ENCODE data around the gene P3H2.

Gene P3H2

DNA sequence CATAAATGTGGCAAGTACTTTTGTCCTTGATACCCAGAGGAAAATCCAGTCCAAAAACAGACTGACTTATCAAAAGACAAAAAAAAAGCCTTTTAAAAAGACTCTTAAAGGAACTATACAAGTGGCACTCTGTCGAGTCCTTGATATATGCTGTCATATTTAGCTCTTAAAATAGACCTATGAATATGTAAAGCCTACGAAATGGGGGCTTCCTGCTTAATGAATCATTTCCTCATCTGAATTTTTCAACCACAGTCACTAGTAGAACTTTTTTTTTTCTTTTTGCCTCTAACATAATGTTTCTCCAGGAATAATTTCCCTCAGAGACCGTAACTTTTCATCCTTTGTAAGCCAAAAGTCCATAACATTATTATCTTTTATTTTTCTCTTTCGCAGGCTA is 95.8 kb downstream of the P3H2 start:
- intact Hi-C loops (cut with DNase I): no loop called here
- DNase-seq: no peak

DNA sequence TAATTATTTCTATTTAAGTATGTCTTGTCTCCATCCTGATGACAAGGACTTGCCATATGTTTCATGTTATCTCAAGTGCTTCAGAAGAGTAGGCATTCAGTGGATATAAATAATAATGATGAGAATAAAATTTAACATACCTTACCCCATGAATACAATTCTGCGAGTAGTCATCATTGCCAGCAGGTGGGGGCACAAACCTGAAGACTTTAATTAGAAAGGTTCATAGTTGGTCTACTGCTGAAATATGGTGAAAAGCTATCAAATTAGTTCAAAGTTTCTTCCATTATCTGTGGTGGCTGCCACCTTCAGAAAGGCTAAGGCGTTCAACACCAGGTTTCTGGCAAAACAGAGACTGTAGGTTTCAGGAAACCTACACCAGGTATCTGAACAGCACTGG is 100.9 kb downstream of the P3H2 start:
- DNase-seq: no peak
- intact Hi-C loops (cut with DNase I): loop anchor here (5.0 kb wide), 1 partner anchor 182 kb away; no protein-coding TSS in a partner anchor

DNA sequence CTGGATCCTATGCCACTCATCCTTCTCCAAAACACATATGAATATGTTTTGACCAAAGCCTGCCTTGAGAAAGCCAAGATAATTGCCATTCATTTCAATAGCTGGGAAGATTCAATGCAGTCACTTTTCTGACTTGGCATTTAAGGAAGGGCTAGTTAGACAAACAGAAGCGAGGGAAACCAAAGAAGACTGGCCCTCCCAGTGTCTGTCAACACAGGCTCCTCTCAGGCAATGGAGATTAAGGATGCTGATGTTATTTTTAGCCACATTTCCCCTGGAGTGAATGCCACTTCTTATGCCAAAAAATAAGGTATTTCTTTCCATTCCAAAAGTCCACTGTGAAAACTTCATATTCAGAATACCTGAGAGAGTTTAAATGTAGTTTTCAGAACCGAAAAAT is 101.7 kb downstream of the P3H2 start:
- intact Hi-C loops (cut with DNase I): loop anchor here (5.0 kb wide), 1 partner anchor 183 kb away; no protein-coding TSS in a partner anchor

DNA sequence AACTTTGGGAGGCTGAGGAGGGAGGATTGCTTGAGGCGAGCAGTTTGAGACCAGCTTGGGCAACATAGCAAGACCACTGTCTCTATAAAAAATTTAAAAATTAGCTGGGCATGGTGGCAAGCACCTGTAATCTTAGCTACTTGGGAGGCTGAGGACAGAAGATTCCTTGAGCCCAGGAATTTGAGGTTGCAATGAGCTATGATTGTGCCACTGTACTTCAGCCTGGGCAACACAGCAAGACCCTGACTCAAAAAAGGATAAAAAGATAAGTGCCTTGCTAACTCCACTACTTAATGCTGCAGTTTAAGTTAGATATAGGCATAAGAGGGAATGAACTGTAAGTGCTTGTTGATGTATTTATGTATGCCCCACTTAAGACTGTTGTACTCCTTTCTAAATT is 102.2 kb downstream of the P3H2 start:
- intact Hi-C loops (cut with DNase I): loop anchor here (5.0 kb wide), 1 partner anchor 184 kb away; no protein-coding TSS in a partner anchor
- DNase-seq: no peak

More for the DNA sequence above, 101.7 kb downstream of the P3H2 start:
- DNase-seq: no peak

DNA sequence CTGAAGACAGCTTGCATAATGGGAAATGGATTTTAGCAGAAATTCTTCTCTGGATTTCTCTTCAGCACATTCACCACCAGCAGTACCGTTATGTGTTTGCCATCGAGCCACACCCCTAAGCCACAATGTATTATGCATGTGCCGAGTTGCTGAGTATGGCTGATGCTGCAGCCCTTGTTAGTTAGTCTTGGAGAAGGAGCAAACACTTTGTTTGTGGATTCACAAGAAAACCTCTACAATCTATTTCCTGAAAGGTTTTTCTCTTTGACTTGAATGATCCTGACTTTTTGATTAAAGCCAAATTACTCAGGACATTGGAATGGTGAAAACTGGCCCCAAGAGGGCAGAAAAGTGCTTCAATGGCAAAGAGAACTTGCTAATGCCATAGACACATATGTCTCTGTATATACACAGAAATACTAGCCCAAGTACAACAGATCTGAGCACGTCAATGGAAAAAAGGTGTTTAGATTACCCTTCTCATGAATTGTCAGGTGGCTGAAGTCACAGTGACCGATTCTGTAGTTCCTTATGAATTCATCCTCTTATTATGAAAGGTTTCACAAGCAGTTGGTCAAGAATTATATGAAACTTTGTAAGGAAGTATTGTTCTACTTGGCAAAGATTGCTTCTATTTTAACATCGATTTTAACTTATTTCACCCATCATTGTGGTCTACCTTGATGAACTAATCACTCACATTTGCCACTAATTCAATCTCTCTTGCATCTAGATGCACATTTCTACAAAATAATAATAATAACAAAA is 103.0 kb downstream of the P3H2 start:
- DNase-seq: peak in 3 of 10 donors; percentile 16 to 46 (median 22)
- intact Hi-C loops (cut with DNase I): loop anchor here (5.0 kb wide), 1 partner anchor 185 kb away; no protein-coding TSS in a partner anchor

DNA sequence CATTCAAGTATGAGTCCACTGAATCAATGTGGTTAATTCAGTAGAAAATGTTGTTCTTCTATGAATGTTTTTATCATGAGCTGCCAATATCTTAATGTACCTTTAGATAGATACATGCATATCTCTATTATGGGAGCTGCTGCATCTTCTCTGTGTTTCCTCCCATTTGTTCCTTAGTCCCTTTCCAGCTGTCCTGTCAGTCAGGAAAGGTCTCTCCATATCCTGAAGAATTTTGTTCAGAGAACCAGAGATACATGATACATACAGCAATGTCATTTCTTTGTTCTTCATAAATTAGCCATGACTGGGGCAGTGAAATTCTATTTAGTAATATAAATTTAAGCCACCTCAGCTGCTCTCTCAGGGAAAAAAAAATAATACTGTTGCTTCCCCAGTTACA is 103.7 kb downstream of the P3H2 start:
- intact Hi-C loops (cut with DNase I): loop anchor here (5.0 kb wide), 1 partner anchor 185 kb away; no protein-coding TSS in a partner anchor
- DNase-seq: no peak

DNA sequence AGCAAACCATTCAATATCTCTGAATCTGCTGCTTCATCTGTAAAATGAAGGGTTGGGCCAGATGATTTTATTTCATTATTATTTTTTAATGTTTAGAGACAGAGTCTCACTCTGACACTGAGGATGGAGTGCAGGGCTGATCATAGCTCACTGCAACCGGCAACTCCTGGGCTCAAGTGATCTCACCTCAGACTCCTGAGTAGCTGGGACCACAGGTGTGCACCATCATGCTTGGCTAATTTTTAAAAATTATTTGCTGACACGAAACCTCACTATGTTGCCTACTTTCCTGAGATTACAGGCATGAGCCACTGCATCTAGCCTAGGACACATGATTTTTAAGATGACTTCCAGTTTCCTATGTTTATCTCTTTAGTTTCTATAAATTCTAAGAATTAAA is 105.8 kb downstream of the P3H2 start:
- intact Hi-C loops (cut with DNase I): loop anchor here (5.0 kb wide), 1 partner anchor 187 kb away; no protein-coding TSS in a partner anchor
- no peak for DNase-seq

DNA sequence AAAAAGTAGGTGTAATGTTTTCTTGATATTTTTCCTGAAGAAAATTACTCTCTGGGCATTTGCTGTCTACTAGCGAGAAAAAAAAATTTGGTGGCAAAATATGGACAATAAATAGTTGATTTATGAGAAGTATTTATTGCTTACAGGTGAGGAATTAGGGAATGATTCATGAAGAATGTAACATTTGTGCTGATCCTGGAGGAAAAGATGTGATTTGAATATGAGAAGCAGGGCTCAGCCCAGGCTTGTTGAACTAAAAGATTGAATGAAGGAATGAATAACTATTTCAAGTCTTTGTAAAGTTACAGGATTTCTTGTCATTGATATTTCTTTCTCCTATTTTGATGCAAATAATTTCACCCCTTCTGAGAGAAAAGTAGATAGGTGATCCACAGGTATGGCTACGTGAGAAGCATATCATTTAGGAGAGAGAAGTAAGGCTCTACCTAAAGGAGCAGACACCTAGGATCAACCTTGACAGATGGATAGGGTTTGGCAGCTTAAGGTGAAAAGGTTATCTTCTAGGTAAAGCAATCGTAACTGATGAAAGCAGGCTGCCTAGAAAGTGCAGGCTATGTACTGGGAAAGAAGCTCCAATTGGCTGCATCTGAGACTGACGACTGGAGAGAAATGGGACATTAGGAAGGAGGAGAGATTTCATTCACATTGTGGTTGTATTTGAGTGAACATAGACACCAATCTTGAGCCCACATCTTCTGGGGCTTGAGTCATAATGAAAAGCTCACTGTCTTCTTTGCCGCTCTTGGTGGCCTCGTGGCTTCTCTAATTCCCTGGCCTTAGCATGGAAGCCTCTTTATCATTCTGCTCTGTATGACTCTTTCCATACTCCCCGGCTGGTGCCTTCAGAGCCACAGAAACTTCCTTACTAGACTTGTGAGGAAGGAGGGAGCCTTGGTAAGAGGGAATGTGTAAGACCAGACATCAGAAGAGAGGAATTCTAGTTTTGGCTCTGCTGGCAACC is 106.5 kb downstream of the P3H2 start:
- DNase-seq: no peak
- intact Hi-C loops (cut with DNase I): no loop called here

DNA sequence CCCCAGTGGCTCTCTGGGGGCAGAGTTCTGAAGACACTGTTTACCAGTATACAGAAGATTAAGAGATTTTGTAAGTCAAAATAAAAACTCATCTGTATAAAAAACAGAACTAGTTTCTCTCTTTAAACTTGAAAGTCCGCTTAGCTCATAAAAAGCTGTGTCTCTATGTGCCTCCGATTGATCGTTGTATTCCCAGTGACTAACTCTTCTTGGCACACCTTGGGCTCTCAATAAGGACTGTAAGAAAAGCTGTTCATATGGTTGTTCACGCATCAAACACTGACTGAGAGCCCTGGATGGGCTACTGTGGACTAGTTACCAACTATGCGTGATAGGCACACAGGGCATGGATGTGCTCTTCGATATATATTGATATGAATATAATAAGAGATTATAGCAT is 107.9 kb downstream of the P3H2 start:
- DNase-seq: no peak
- intact Hi-C loops (cut with DNase I): no loop called here

DNA sequence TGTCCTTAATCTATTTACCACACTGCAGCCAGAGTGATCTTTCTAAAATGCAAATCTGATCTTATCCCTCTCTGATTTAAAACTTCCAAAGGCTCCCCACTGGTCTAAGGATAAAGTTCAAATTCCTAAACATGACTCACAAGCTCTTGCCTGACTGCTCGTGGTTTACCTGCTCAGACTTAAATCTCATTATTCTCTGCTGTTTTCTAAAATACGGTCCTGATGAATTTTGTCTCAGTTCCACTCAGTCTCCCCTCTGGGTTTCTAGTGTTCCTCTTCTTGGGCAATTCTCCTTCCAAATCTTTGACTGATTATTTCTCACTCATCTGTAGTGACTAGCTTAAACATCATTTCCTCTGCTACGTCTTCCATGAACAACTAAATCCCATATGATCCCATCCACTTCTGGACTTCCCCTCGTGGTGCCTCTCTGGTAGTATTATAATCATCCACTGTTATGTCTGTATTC is 108.3 kb downstream of the P3H2 start:
- intact Hi-C loops (cut with DNase I): no loop called here
- DNase-seq: no peak

DNA sequence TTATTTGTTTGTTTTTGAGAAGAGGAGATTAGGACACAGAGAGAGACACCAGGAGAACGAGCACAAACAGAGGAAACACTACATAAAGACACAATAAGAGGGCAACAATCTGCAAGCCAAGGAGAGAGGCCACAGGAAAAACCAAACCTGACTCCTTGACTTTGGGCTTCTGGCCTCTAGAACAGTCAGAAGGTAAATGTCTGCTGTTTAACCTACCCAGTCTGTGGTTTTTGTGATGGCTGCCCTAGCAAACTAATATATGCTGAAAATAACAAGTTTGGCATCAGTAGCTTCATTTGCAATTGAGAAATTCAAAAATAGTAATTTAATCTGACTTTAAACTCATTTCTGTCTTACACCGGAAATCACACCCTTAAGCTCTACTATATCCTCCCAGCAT is 110.2 kb downstream of the P3H2 start:
- no peak for DNase-seq
- intact Hi-C loops (cut with DNase I): no loop called here

DNA sequence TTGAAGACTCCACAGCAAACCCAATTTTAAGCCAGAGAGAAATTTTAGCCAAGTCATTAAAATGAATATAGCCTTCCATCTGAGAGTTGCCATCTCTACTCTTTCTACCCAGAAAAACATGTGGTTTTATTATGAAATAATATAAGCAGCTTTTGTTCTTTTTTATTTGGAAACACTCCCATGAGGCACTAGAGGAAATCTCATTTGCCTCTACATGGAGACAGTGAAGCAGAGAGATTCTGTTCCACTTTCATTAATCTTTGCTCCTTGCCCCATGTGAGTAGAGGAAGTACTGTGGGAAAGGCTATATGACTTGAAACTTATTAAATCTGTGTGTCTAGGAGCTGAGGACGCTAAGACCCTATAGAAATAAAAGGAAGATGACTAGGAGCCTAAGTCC is 111.1 kb downstream of the P3H2 start:
- DNase-seq: no peak
- intact Hi-C loops (cut with DNase I): no loop called here

DNA sequence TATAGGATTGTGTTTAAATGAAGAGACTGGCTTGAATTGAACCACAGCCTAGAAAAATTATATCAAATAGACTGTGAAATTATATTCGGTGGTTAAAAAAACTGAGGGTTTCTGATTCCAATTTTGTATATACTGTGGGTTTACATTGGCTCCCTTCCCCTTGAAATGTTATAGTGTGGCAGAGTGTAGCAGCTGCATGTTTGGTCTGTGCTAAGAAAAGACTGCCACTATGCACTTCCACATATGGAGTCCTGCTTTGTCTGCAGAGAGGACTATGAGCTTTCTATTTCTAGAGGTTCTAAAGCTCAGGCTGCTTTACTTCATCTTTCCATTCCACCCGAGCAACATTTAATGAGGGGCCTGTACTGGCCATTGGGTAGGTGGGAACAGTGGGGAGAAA is 112.3 kb downstream of the P3H2 start:
- no peak for DNase-seq

DNA sequence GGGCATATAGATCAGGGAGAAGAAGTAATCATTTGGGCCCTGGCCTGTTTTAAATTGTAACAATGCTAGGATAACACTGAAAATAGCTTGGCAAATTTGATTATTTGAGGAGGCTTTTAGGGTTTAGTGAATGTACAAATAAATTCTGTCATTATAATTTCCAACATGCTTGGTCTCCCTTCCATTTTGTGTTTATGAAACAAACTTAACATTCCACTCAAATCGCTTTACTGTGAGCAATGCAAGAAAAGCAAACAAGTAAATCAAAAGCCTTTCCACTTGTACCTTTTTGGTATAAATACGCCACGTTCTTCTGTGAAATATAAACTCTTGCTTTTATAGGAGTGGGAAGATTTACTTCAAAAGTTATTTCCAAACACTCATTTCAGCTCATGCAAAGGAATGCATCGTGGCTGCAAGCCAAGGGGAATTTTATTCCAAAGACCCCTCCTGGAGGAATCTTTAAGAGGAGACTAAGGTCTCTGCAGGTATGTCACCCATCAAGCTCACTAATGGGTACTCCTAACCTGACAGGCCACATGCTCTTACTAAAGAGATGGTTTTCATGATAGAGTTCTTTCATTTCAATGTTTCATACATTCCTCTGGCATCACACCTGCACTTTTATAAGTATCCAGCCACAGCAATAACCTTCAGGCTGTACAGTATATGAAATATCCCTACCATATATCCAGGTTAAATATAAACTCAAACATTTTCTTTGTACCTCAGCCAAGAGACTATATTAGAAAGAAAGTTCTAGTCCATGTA is 115.2 kb downstream of the P3H2 start:
- DNase-seq: no peak
- intact Hi-C loops (cut with DNase I): no loop called here

More for the DNA sequence above, 112.3 kb downstream of the P3H2 start:
- intact Hi-C loops (cut with DNase I): no loop called here

DNA sequence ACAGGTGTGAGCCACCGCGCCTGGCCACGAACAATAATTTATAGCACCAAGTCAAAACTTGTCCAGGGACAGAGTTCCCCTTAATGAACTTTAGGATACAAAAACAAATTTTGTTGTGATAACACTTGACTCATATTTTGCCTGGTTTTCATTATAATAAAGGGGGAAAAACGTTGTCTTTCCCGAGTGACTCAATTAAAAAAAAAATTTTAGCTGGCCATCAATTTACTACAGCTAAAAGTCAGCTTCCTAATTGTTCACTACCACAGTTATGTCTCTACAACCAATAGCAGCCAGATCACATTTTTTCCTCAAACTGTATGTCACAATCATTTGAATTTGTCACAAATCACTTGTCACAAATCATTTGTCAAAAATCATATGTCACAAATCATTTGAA is 116.0 kb downstream of the P3H2 start:
- intact Hi-C loops (cut with DNase I): no loop called here

DNA sequence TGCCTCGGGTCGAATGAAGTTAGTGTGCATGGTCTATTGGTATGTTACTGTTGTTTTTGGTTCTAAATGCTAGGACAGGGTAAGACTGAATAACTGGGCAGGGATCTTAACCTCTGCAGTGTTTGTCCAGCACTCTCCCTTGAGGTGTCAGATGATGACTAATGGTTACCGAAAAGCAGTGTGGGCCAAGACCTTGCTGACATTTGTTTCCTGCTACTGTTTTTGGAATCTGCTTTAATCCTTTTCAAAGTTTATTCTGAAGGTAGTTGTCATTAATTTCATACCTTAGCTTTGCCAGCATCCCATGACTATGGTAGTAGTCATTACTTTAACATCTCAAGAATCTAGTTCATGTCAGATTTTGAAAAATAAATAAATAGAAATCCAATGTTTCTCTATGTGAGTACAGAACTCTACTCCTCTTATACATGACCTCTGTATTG is 117.0 kb downstream of the P3H2 start:
- DNase-seq: no peak

More for the DNA sequence above, 116.0 kb downstream of the P3H2 start:
- DNase-seq: no peak

DNA sequence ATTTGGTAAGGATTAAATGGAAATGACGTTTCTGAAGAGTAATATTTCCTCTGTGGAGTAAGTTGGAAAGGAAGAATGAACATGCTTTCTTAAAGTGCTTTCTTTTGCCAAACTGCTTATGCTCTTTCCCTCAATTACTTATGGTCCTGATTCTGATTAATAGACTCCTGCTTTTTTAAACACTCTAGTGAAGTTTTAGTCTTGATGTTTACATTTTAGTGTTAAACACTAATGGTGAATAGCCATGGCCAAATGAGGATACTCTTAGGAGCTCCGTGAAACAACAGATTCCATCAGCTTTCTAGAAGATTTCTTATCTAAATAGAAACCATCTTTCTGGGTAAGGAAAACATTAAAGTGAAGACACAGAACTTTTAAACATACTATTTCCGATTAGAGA is 117.6 kb downstream of the P3H2 start:
- intact Hi-C loops (cut with DNase I): no loop called here

More for the DNA sequence above, 117.0 kb downstream of the P3H2 start:
- intact Hi-C loops (cut with DNase I): no loop called here

DNA sequence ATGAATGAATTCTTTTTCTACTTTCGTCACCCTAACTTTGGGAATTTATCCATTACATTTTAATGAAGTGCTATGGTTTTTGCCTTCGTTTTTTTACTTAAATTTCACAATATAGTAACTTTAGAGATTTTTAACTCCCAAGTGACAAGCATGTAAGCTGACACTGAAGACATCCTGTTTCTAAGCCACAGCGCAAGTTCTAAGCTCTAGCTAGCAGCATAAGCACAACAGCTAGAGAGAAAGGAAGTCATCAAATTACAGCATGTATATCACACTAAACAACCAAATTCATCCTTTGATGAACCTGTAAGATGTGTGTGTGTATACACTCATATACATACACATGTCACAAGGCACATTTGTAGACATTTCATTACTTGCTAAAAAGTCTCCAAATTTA is 119.3 kb downstream of the P3H2 start:
- intact Hi-C loops (cut with DNase I): no loop called here
- DNase-seq: no peak

More for the DNA sequence above, 117.6 kb downstream of the P3H2 start:
- no peak for DNase-seq

DNA sequence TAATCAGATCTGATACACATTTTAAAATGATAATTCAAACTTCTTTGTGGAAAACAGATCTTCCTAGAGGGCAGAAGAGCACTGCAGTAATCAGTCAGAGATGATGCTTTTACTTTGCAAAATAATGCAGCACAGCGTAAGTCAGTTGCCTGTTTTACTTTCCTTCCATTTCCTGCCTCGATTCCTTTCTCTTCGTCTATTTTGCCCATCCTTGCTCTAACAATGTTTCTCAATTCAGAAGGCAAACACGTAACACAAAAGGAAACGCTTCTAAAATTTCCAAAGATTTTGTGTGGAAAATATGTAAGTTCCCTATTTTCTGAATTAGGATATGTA is 119.9 kb downstream of the P3H2 start:
- intact Hi-C loops (cut with DNase I): no loop called here
- DNase-seq: no peak

DNA sequence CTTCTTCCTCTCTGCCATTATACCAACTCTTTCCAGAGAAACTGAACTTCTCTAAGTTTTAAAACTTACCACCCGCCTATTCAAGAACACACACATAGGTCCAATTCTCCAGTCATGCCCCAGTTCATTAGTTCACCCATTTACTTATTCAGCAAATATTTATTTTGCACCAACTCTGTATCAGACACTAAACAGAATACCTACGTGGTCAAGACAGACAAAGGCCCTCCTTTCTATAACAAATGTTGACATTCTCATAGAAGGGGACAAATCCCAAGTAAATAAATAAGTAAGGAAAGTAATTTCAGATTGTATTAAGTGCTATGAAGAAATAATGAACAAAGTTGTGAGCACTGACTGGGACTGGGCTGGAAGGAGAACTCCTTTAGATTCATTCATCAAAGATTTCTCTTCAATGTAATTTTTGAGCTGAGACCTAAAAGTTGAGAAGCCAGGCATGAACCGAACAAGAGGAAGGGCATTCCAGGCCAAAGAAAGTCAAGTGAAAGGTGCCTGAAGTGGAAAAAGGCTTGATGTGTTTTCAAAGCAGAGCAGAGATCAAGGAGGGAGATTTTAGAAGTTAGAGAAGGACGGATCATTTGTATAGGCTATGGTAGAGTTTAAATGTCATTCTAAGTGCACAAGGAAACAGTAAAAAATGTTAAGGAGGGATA is 120.4 kb downstream of the P3H2 start:
- intact Hi-C loops (cut with DNase I): no loop called here
- DNase-seq: no peak

All from posterior cingulate gyrus (tissue), 11 donors.